Ishikawa (cell line): ENCODE measurements around the gene TEX29.

Source experiments
- CREB1 ChIP-seq: IDR thresholded peaks from 2 replicates; pipeline ENCODE4 v1.6.1; 2012; ENCODE audit warnings: low read depth
- EP300 ChIP-seq: IDR thresholded peaks from 2 replicates; pipeline ENCODE4 v1.6.1; 2012; ENCODE audit warnings: borderline replicate concordance
- NFIC ChIP-seq: IDR thresholded peaks from 2 replicates; pipeline ENCODE4 v1.6.1; 2012
- TAF1 ChIP-seq: IDR thresholded peaks from 2 replicates; pipeline ENCODE4 v1.6.1; 2012; ENCODE audit warnings: low read depth, mild to moderate bottlenecking
- YY1 ChIP-seq: IDR thresholded peaks from 2 replicates; pipeline ENCODE4 v1.6.1; 2012; ENCODE audit warnings: low read depth
- TF ChIP-seq, protein P1 (sequence below): IDR thresholded peaks from 2 replicates; pipeline ENCODE4 v1.6.1; 2012
- TF ChIP-seq, protein P2 (sequence below): IDR thresholded peaks from 2 replicates; pipeline ENCODE4 v1.6.1; 2012
- TF ChIP-seq, protein P3 (sequence below): IDR thresholded peaks from 2 replicates; pipeline ENCODE4 v1.6.1; 2012; ENCODE audit warnings: low read depth, mild to moderate bottlenecking

DNA sequence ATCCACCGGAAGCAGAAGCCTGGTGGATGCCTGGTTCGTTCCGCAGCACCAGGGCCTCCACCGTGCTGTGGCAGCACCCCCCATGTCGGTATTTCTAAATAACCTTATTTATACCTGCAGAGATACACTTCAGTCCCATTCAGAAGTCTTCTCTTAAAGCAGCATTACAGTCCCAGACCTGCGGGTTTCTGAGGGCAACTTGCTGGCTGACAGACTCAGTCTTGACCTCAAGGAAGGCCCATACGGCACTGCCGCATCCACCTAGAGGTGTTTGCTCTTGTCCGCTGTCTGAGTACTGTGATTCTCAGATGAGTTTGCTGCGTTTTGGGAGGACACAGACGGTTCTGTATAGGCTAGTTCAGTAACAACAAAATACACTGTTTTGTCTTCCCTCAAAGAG lies 16.9 kb upstream of the TEX29 start:
- no peak for TF ChIP-seq YY1
- TF ChIP-seq, protein P1, sequence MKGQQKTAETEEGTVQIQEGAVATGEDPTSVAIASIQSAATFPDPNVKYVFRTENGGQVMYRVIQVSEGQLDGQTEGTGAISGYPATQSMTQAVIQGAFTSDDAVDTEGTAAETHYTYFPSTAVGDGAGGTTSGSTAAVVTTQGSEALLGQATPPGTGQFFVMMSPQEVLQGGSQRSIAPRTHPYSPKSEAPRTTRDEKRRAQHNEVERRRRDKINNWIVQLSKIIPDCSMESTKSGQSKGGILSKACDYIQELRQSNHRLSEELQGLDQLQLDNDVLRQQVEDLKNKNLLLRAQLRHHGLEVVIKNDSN: no peak
- TF ChIP-seq, protein P2, sequence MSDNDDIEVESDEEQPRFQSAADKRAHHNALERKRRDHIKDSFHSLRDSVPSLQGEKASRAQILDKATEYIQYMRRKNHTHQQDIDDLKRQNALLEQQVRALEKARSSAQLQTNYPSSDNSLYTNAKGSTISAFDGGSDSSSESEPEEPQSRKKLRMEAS: no peak
- TF ChIP-seq EP300: no peak
- no peak for TF ChIP-seq TAF1
- no peak for TF ChIP-seq CREB1
- TF ChIP-seq, protein P3, sequence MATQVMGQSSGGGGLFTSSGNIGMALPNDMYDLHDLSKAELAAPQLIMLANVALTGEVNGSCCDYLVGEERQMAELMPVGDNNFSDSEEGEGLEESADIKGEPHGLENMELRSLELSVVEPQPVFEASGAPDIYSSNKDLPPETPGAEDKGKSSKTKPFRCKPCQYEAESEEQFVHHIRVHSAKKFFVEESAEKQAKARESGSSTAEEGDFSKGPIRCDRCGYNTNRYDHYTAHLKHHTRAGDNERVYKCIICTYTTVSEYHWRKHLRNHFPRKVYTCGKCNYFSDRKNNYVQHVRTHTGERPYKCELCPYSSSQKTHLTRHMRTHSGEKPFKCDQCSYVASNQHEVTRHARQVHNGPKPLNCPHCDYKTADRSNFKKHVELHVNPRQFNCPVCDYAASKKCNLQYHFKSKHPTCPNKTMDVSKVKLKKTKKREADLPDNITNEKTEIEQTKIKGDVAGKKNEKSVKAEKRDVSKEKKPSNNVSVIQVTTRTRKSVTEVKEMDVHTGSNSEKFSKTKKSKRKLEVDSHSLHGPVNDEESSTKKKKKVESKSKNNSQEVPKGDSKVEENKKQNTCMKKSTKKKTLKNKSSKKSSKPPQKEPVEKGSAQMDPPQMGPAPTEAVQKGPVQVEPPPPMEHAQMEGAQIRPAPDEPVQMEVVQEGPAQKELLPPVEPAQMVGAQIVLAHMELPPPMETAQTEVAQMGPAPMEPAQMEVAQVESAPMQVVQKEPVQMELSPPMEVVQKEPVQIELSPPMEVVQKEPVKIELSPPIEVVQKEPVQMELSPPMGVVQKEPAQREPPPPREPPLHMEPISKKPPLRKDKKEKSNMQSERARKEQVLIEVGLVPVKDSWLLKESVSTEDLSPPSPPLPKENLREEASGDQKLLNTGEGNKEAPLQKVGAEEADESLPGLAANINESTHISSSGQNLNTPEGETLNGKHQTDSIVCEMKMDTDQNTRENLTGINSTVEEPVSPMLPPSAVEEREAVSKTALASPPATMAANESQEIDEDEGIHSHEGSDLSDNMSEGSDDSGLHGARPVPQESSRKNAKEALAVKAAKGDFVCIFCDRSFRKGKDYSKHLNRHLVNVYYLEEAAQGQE: no peak
- TF ChIP-seq NFIC: no peak
